Parathyroid adenoma (tissue), 2 donors: ENCODE results near the gene CUL7.

Experiments used
- H2AFZ ChIP-seq: fragments of 300-600 bp; sonication (generic); one replicate; pipeline ENCODE4 v1.7.0; 2017; ENCODE audit warnings: antibody characterized with exemption, mild to moderate bottlenecking
- H3K27ac ChIP-seq: fragments of 300-600 bp; sonication (generic); one replicate; pipeline ENCODE4 v1.7.0; 2017
- H3K27me3 ChIP-seq: fragments of 300-600 bp; sonication (generic); one replicate; pipeline ENCODE4 v1.7.0; 2017; ENCODE audit warnings: low read length; ENCODE audit not compliant: control insufficient read depth, insufficient read depth
- H3K36me3 ChIP-seq: fragments of 300-600 bp; sonication (generic); one replicate; pipeline ENCODE4 v1.7.0; 2017; ENCODE audit warnings: low read length; ENCODE audit not compliant: control insufficient read depth, insufficient read depth
- H3K4me1 ChIP-seq: fragments of 300-600 bp; sonication (generic); one replicate; pipeline ENCODE4 v1.7.0; 2017; ENCODE audit warnings: control low read depth
- H3K4me2 ChIP-seq: fragments of 300-600 bp; sonication (generic); one replicate; pipeline ENCODE4 v1.7.0; 2017; ENCODE audit warnings: low read length
- H3K4me3 ChIP-seq: fragments of 300-600 bp; sonication (generic); one replicate; pipeline ENCODE4 v1.7.0; 2017; ENCODE audit warnings: low read depth, low read length
- H3K79me2 ChIP-seq: fragments of 300-600 bp; sonication (generic); one replicate; pipeline ENCODE4 v1.7.0; 2017; ENCODE audit warnings: control low read depth
- H3K9ac ChIP-seq: fragments of 300-600 bp; sonication (generic); one replicate; pipeline ENCODE4 v1.7.0; 2017; ENCODE audit warnings: mild to moderate bottlenecking
- H3K9me3 ChIP-seq: fragments of 300-600 bp; sonication (generic); one replicate; pipeline ENCODE4 v1.7.0; 2017; ENCODE audit warnings: low read length; ENCODE audit not compliant: control insufficient read depth
- CTCF ChIP-seq: fragments of 300-600 bp; sonication (generic); IDR thresholded peaks from one replicate; pipeline ENCODE4 v1.7.0; 2017; ENCODE audit warnings: antibody characterized with exemption, mild to moderate bottlenecking
- donor health status: primary hyperparathyroidism.

Gene CUL7

GRCh38 chr6:43096451-43097097, 42.9 kb upstream of the CUL7 start:
- no peaks in the 10 kb centered on the region for H3K27me3 ChIP-seq
- no peak overlapping the region for H3K9ac ChIP-seq
- H3K79me2 ChIP-seq: peaks cover 4% of the 10 kb centered on the region
- peaks cover 27% of the 10 kb centered on the region for H3K4me1 ChIP-seq
- no peaks in the 10 kb centered on the region for H3K9me3 ChIP-seq
- H2AFZ ChIP-seq: peak overlapping the region; percentile 77
- peak overlapping the region; percentile 73 for H3K27ac ChIP-seq
- TF ChIP-seq CTCF: no peak
- no peaks in the 10 kb centered on the region for H3K36me3 ChIP-seq
- no peak overlapping the region for H3K4me2 ChIP-seq
- no peak overlapping the region for H3K4me3 ChIP-seq

GRCh38 chr6:43095939-43096338, 42.3 kb upstream of the CUL7 start:
- Histone ChIP-seq H2AFZ (peak overlapping the region; percentile 77), H3K4me2 (no peak overlapping the region), H3K36me3 (no peaks in the 10 kb centered on the region), H3K9me3 (no peaks in the 10 kb centered on the region), H3K27me3 (no peaks in the 10 kb centered on the region), H3K27ac (no peak overlapping the region), H3K79me2 (peaks cover 3% of the 10 kb centered on the region), H3K4me3 (no peak overlapping the region), H3K9ac (no peak overlapping the region), H3K4me1 (peaks cover 27% of the 10 kb centered on the region)
- no peak for TF ChIP-seq CTCF

- Histone ChIP-seq H3K36me3 (no peaks in the 10 kb centered on the region), H3K4me2 (no peak overlapping the region), H3K79me2 (peaks cover 2% of the 10 kb centered on the region), H3K9ac (no peak overlapping the region), H3K4me1 (peaks cover 39% of the 10 kb centered on the region), H3K4me3 (no peak overlapping the region), H3K27me3 (no peaks in the 10 kb centered on the region), H3K9me3 (no peaks in the 10 kb centered on the region), H2AFZ (peak overlapping the region; percentile 48), H3K27ac (peak overlapping the region; percentile 51)
- no peak for TF ChIP-seq CTCF
These were observed 40.0 kb upstream of the CUL7 start for GRCh38 chr6:43093436-43094289.

GRCh38 chr6:43092635-43093034, 39.0 kb upstream of the CUL7 start:
- Histone ChIP-seq H2AFZ (no peak overlapping the region), H3K4me2 (no peak overlapping the region), H3K36me3 (no peaks in the 10 kb centered on the region), H3K4me3 (no peak overlapping the region), H3K9me3 (no peaks in the 10 kb centered on the region), H3K79me2 (peaks cover 3% of the 10 kb centered on the region), H3K27ac (no peak overlapping the region), H3K9ac (no peak overlapping the region), H3K27me3 (no peaks in the 10 kb centered on the region), H3K4me1 (peaks cover 32% of the 10 kb centered on the region)
- TF ChIP-seq CTCF: no peak
